Activated T-cell treated with anti-CD3 and anti-CD28 coated beads, Interleukin-2, amount 50 U/mL, for 72 hours (primary cell): Measurements from ENCODE around the gene PLCG1. TPM values are rescaled to one million over a fixed set of nuclear protein-coding genes. Genes with fewer than 3 reads are reported as not detected.
"Not testable (repeated sequence)": the region's sequence is repeated elsewhere in the genome, so short reads cannot be mapped to it uniquely, and the experiment has no call there.

ENCODE experiments used
- ATAC-seq, 2 donors: fragments of 150-1000 bp; cut with Tn5 transposase; replicated peaks in 1 of 2; 2 replicates each; pipeline ENCODE4 v1.10.0; 2021; ENCODE audit warnings: moderate library complexity in 2 of 2, mild to moderate bottlenecking in 1 of 2
- DNase-seq, 2 donors: peaks; one replicate each; pipeline ENCODE4 v3.0.0; 2021 to 2022; ENCODE audit warnings: mixed read lengths in 1 of 2
- H3K27ac Mint-ChIP-seq: one replicate; pipeline ENCODE4 v1.8.0; 2022; ENCODE audit warnings: mild to moderate bottlenecking, moderate library complexity, mixed read lengths
- H3K27me3 Mint-ChIP-seq: one replicate; pipeline ENCODE4 v1.8.0; 2022; ENCODE audit warnings: low read depth, mixed read lengths
- H3K36me3 Mint-ChIP-seq, 2 donors: one replicate each; pipeline ENCODE4 v1.8.0; 2022; ENCODE audit warnings: mixed read lengths in 2 of 2, mild to moderate bottlenecking in 1 of 2; ENCODE audit not compliant: insufficient read depth in 2 of 2
- H3K4me1 Mint-ChIP-seq: one replicate; pipeline ENCODE4 v1.8.0; 2022; ENCODE audit warnings: low read depth, mixed read lengths
- H3K4me3 Mint-ChIP-seq, 2 donors: one replicate each; pipeline ENCODE4 v1.8.0; 2022; ENCODE audit warnings: mild to moderate bottlenecking in 2 of 2, mixed read lengths in 2 of 2, moderate library complexity in 2 of 2
- H3K9me3 Mint-ChIP-seq, 2 donors: one replicate each; pipeline ENCODE4 v1.8.0; 2022; ENCODE audit warnings: mixed read lengths in 2 of 2
- total RNA-seq, 2 donors: library from RNA; stranded (reverse); gene quantifications; one replicate each; pipeline ENCODE4 v1.2.3, GENCODE V29; 2022

Gene PLCG1
- total RNA-seq, 2 donors from 2014 or later: 177 to 221 TPM

- H3K27me3 Mint-ChIP-seq: no peaks in the 10 kb centered on the region
- H3K4me1 Mint-ChIP-seq: no peaks in the 10 kb centered on the region
- no peak overlapping the region for H3K4me3 Mint-ChIP-seq
- no peaks in the 10 kb centered on the region for H3K9me3 Mint-ChIP-seq
- ATAC-seq (no peak), DNase-seq (no peak)
- H3K27ac Mint-ChIP-seq: peak overlapping the region; percentile 80
- H3K36me3 Mint-ChIP-seq: peaks cover 2 to 35% of the 10 kb centered on the region in 2 donors
Measured at GRCh38 chr20:41111578-41111951, 25.8 kb upstream of the PLCG1 start.

GRCh38 chr20:41116282-41116956, 20.9 kb upstream of the PLCG1 start:
- no peaks in the 10 kb centered on the region for H3K27me3 Mint-ChIP-seq
- H3K36me3 Mint-ChIP-seq: peaks cover 7 to 33% of the 10 kb centered on the region in 2 donors
- no peak for ATAC-seq

GRCh38 chr20:41118159-41118558, 19.2 kb upstream of the PLCG1 start:
- H3K4me1 Mint-ChIP-seq: peaks cover 13% of the 10 kb centered on the region
- not testable (repeated sequence) for H3K4me3 Mint-ChIP-seq, H3K9me3 Mint-ChIP-seq, DNase-seq, ATAC-seq, H3K27ac Mint-ChIP-seq, H3K27me3 Mint-ChIP-seq
- H3K36me3 Mint-ChIP-seq: peaks cover 10 to 37% of the 10 kb centered on the region in 2 donors

More at GRCh38 chr20:41116282-41116956, 20.9 kb upstream of the PLCG1 start:
- DNase-seq: no peak
- no peak overlapping the region for H3K4me3 Mint-ChIP-seq
- no peak overlapping the region for H3K27ac Mint-ChIP-seq
- H3K4me1 Mint-ChIP-seq: peaks cover 13% of the 10 kb centered on the region
- H3K9me3 Mint-ChIP-seq: no peaks in the 10 kb centered on the region

GRCh38 chr20:41118632-41119031, 18.7 kb upstream of the PLCG1 start:
- ATAC-seq: no peak
- H3K36me3 Mint-ChIP-seq: peaks cover 11 to 37% of the 10 kb centered on the region in 2 donors
- DNase-seq: no peak
- no peaks in the 10 kb centered on the region for H3K27me3 Mint-ChIP-seq
- H3K9me3 Mint-ChIP-seq: no peaks in the 10 kb centered on the region
- no peak overlapping the region for H3K27ac Mint-ChIP-seq
- H3K4me1 Mint-ChIP-seq: peaks cover 13% of the 10 kb centered on the region
- no peak overlapping the region for H3K4me3 Mint-ChIP-seq

GRCh38 chr20:41119614-41120561, 17.5 kb upstream of the PLCG1 start:
- Mint-ChIP-seq H3K9me3 (no peaks in the 10 kb centered on the region), H3K4me3 (no peak overlapping the region), H3K27me3 (no peaks in the 10 kb centered on the region), H3K36me3 (peaks cover 12 to 37% of the 10 kb centered on the region in 2 donors), H3K4me1 (peaks cover 13% of the 10 kb centered on the region), H3K27ac (peak overlapping the region; percentile 73)
- ATAC-seq (no peak), DNase-seq (no peak)

- Mint-ChIP-seq H3K4me1 (peaks cover 17% of the 10 kb centered on the region), H3K27me3 (no peaks in the 10 kb centered on the region), H3K36me3 (peaks cover 18 to 35% of the 10 kb centered on the region in 2 donors), H3K9me3 (no peaks in the 10 kb centered on the region), H3K4me3 (no peak overlapping the region), H3K27ac (peak overlapping the region; percentile 78)
- DNase-seq: no peak
- no peak for ATAC-seq
Measured at GRCh38 chr20:41121399-41121798, 15.9 kb upstream of the PLCG1 start.

- Mint-ChIP-seq H3K9me3 (no peaks in the 10 kb centered on the region), H3K36me3 (peaks cover 15 to 34% of the 10 kb centered on the region in 2 donors), H3K4me3 (no peak overlapping the region), H3K27me3 (no peaks in the 10 kb centered on the region), H3K27ac (no peak overlapping the region), H3K4me1 (peaks cover 22% of the 10 kb centered on the region)
- ATAC-seq (no peak), DNase-seq (no peak)
Measured at GRCh38 chr20:41123631-41124030, 13.7 kb upstream of the PLCG1 start.

- Mint-ChIP-seq H3K4me3 (no peak overlapping the region), H3K36me3 (peaks cover 14 to 30% of the 10 kb centered on the region in 2 donors)
- no peak for DNase-seq
Measured at GRCh38 chr20:41124451-41125094, 12.8 kb upstream of the PLCG1 start.

GRCh38 chr20:41125530-41126457, 11.5 kb upstream of the PLCG1 start:
- H3K36me3 Mint-ChIP-seq: peaks cover 14 to 29% of the 10 kb centered on the region in 2 donors
- H3K4me1 Mint-ChIP-seq: peaks cover 21% of the 10 kb centered on the region
- ATAC-seq: no peak
- DNase-seq: no peak
- H3K27ac Mint-ChIP-seq: peak overlapping the region; percentile 49
- H3K27me3 Mint-ChIP-seq: no peaks in the 10 kb centered on the region
- H3K4me3 Mint-ChIP-seq: no peak overlapping the region
- no peaks in the 10 kb centered on the region for H3K9me3 Mint-ChIP-seq

More at GRCh38 chr20:41124451-41125094, 12.8 kb upstream of the PLCG1 start:
- no peak for ATAC-seq
- H3K27ac Mint-ChIP-seq: peak overlapping the region; percentile 25
- H3K9me3 Mint-ChIP-seq: no peaks in the 10 kb centered on the region
- no peaks in the 10 kb centered on the region for H3K27me3 Mint-ChIP-seq
- H3K4me1 Mint-ChIP-seq: peaks cover 22% of the 10 kb centered on the region

GRCh38 chr20:41126719-41127118, 10.6 kb upstream of the PLCG1 start:
- Mint-ChIP-seq H3K9me3 (no peaks in the 10 kb centered on the region), H3K4me3 (no peak overlapping the region), H3K27me3 (no peaks in the 10 kb centered on the region), H3K27ac (peak overlapping the region; percentile 26), H3K36me3 (peaks cover 11 to 27% of the 10 kb centered on the region in 2 donors), H3K4me1 (peaks cover 24% of the 10 kb centered on the region)
- DNase-seq: no peak
- ATAC-seq: no peak

GRCh38 chr20:41128317-41128716, 9.0 kb upstream of the PLCG1 start:
- H3K4me3 Mint-ChIP-seq, DNase-seq, H3K9me3 Mint-ChIP-seq, H3K27me3 Mint-ChIP-seq, ATAC-seq, H3K27ac Mint-ChIP-seq: not testable (repeated sequence)
- Mint-ChIP-seq H3K4me1 (peaks cover 39% of the 10 kb centered on the region), H3K36me3 (peaks cover 7 to 16% of the 10 kb centered on the region in 2 donors)
